Posterior cingulate gyrus (tissue), 11 donors: ENCODE data around the gene ARL13B.
"Not testable (repeated sequence)": the region's sequence is repeated elsewhere in the genome, so short reads cannot be mapped to it uniquely, and the experiment has no call there.

Source experiments
- DNase-seq, 10 donors: peaks; one replicate each; pipeline versions ENCODE4 v3.0.0 to v3.0.0-alpha.2; 2020 to 2021; ENCODE audit warnings: mixed read lengths in 3 of 10
- intact Hi-C: fragments of 100-400 bp; cut with DNase I; formaldehyde crosslinking; loops from one replicate; pipeline ENCODE4 v1.15.1; 2023

The ARL13B gene

GRCh38 chr3:93979850-93980676 is at the start of gene ARL13B:
Gene ARL13B (plus strand): TSS chr3:93980155. CDS start chr3:93980424, 269 bp downstream.
- intact Hi-C loops: no loop called here
- peak; percentile 92 to 100 (median 98) for DNase-seq

GRCh38 chr3:93931597-93932229 is 48.2 kb upstream of the ARL13B start:
- intact Hi-C loops: no loop called here
- no peak for DNase-seq

GRCh38 chr3:93934366-93935046 is 45.4 kb upstream of the ARL13B start:
- intact Hi-C loops: no loop called here
- DNase-seq: no peak

- DNase-seq: no peak
- intact Hi-C loops: no loop called here
These were observed 43.4 kb upstream of the ARL13B start for GRCh38 chr3:93936549-93936948.

GRCh38 chr3:93937485-93937884 is 42.5 kb upstream of the ARL13B start:
- intact Hi-C loops, DNase-seq: not testable (repeated sequence)

- intact Hi-C loops, DNase-seq: not testable (repeated sequence)
These were observed 30.0 kb upstream of the ARL13B start for GRCh38 chr3:93949958-93950357.

- intact Hi-C loops: no loop called here
- no peak for DNase-seq
These were observed 18.9 kb upstream of the ARL13B start for GRCh38 chr3:93961026-93961425.

- intact Hi-C loops: no loop called here
- no peak for DNase-seq
These were observed 18.5 kb upstream of the ARL13B start for GRCh38 chr3:93961489-93961888.

GRCh38 chr3:93962798-93963197 is 17.2 kb upstream of the ARL13B start:
- intact Hi-C loops: no loop called here
- no peak for DNase-seq

GRCh38 chr3:93965106-93965505 is 14.8 kb upstream of the ARL13B start:
- DNase-seq, intact Hi-C loops: not testable (repeated sequence)

GRCh38 chr3:93969443-93969842 is 10.5 kb upstream of the ARL13B start:
- DNase-seq: no peak
- intact Hi-C loops: no loop called here

GRCh38 chr3:93969997-93970396 is 10.0 kb upstream of the ARL13B start:
- intact Hi-C loops: no loop called here
- DNase-seq: no peak

GRCh38 chr3:93973131-93974126 is 6.5 kb upstream of the ARL13B start, which contains the start of gene PROS1:
Gene PROS1 (minus strand): TSS chr3:93973896. CDS start chr3:93973749, 147 bp downstream.
- peak; percentile 46 to 94 (median 64) for DNase-seq
- intact Hi-C loops: no loop called here

- intact Hi-C loops: no loop called here
- DNase-seq: no peak
These were observed 1.7 kb downstream of the ARL13B start for GRCh38 chr3:93981649-93982048.

- no peak for DNase-seq
- intact Hi-C loops: no loop called here
These were observed 3.5 kb downstream of the ARL13B start for GRCh38 chr3:93983408-93983807.

- intact Hi-C loops: no loop called here
- DNase-seq: no peak
These were observed 4.7 kb downstream of the ARL13B start for GRCh38 chr3:93984618-93985017.

GRCh38 chr3:93988283-93988682 is 8.3 kb downstream of the ARL13B start:
- DNase-seq: no peak
- intact Hi-C loops: no loop called here

GRCh38 chr3:93988764-93989163 is 8.8 kb downstream of the ARL13B start:
- peak in 2 of 10 donors; percentile 50 to 75 for DNase-seq
- intact Hi-C loops: no loop called here

GRCh38 chr3:93989241-93989640 is 9.3 kb downstream of the ARL13B start:
- intact Hi-C loops: no loop called here
- DNase-seq: peak in 1 of 10 donors; percentile 46

GRCh38 chr3:93991631-93992030 is 11.7 kb downstream of the ARL13B start:
- no peak for DNase-seq
- intact Hi-C loops: no loop called here
